Type B pancreatic cell (in vitro differentiated cells): ENCODE measurements around the gene PACS2. TPM values are rescaled to one million over a fixed set of nuclear protein-coding genes. Genes with fewer than 3 reads are reported as not detected.

Experiments
- DNase-seq: peaks from one replicate; pipeline ENCODE4 v3.0.0; 2021; ENCODE audit warnings: mixed read lengths; ENCODE audit not compliant: unreplicated experiment; ENCODE audit errors: extremely low spot score
- H3K27ac Mint-ChIP-seq: 2 replicates; pipeline ENCODE4 v1.8.0; 2021; ENCODE audit warnings: mild to moderate bottlenecking, mixed read lengths
- H3K27me3 Mint-ChIP-seq: 2 replicates; pipeline ENCODE4 v1.8.0; 2021; ENCODE audit warnings: mixed read lengths
- H3K36me3 Mint-ChIP-seq: 2 replicates; pipeline ENCODE4 v1.8.0; 2021; ENCODE audit warnings: mixed read lengths
- H3K4me1 Mint-ChIP-seq: one replicate; pipeline ENCODE4 v1.8.0; 2021; ENCODE audit warnings: mixed read lengths; ENCODE audit not compliant: unreplicated experiment
- H3K4me3 Mint-ChIP-seq: 2 replicates; pipeline ENCODE4 v1.8.0; 2021; ENCODE audit warnings: mild to moderate bottlenecking, mixed read lengths
- H3K9me3 Mint-ChIP-seq: 2 replicates; pipeline ENCODE4 v1.8.0; 2021; ENCODE audit warnings: mixed read lengths
- total RNA-seq: library from RNA; stranded (reverse); gene quantifications from 2 replicates; pipeline ENCODE4 v1.2.1, GENCODE V29; 2021; ENCODE audit warnings: low replicate concordance
- TF ChIP-seq, protein P1 (sequence below): fragments of 200-600 bp; sonication (generic); conservative IDR thresholded peaks from 2 replicates; pipeline ENCODE4 v1.5.0; 2021; ENCODE audit warnings: antibody characterized with exemption, mild to moderate bottlenecking

Gene PACS2
- total RNA-seq, 1 donor from 2014 or later: 101 TPM

DNA sequence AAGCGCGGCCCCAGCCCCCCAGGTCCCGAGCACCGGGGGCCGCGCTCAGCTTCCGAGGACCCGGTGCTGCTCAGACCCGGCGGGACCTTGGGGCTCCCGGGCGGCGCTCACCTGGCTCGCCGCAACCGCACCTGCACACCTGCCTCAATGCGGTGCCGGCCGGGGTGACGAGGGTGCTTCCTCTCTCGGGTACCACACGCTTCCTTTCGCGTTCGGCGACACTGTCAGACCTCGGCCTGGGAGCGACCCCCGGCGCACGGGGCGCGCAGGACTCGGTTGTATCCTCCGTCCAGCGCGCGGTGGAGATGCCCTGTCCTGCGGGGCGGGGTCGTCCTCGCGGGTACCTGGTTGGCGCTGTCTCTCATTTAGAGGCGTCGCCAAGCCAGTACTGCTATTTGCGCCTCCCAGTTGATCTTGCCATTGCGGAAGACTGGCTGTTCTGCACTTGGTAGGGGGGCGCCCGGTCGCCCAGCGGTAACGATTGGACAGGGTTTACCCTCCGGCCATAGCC lies 718 bp downstream of the PACS2 start:
- DNase-seq: peak; percentile 71
- Mint-ChIP-seq H3K9me3 (no peaks in the 10 kb centered on the region), H3K36me3 (no peaks in the 10 kb centered on the region)

DNA sequence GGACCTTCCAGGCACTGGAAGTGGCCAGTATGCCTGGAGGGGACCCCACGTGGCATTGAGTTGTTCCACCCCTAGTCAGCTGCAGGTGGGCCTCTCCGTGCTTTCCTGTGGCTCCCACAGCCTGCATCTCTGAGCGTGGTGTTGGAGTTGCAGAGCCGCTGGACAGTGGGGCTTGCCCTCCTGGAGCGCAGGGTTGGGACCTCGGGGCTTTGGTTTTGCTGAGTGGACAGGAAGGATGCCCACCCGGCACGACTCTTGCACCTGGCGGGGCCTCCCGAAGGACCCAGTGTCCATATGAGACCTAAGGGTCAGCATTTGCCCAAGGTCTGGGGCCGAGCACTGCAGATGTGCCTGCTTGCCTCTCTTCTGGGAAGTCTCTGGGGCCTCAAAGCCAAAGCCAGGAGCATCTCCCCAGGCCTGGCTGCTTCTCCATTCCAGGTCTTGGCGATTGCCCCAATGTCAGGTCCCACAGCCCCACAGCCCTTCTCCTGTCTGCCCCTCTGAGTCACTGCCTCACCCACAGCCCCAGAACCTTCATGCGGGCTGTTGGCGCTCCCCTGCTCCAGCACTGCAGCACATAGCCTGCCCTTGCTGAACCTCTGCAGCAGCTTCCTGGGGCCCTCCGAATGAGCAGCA lies 1.5 kb downstream of the PACS2 start:
- Mint-ChIP-seq H3K27ac (peak overlapping the region; percentile 76), H3K4me3 (peak overlapping the region; percentile 92), H3K27me3 (no peaks in the 10 kb centered on the region), H3K4me1 (peaks cover 13% of the 10 kb centered on the region), H3K9me3 (no peaks in the 10 kb centered on the region), H3K36me3 (no peaks in the 10 kb centered on the region)
- TF ChIP-seq, protein P1, sequence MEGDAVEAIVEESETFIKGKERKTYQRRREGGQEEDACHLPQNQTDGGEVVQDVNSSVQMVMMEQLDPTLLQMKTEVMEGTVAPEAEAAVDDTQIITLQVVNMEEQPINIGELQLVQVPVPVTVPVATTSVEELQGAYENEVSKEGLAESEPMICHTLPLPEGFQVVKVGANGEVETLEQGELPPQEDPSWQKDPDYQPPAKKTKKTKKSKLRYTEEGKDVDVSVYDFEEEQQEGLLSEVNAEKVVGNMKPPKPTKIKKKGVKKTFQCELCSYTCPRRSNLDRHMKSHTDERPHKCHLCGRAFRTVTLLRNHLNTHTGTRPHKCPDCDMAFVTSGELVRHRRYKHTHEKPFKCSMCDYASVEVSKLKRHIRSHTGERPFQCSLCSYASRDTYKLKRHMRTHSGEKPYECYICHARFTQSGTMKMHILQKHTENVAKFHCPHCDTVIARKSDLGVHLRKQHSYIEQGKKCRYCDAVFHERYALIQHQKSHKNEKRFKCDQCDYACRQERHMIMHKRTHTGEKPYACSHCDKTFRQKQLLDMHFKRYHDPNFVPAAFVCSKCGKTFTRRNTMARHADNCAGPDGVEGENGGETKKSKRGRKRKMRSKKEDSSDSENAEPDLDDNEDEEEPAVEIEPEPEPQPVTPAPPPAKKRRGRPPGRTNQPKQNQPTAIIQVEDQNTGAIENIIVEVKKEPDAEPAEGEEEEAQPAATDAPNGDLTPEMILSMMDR: no peak
- no peak for DNase-seq

More for the DNA sequence above, 718 bp downstream of the PACS2 start:
- H3K4me3 Mint-ChIP-seq: peak overlapping the region; percentile 92
- peak overlapping the region; percentile 76 for H3K27ac Mint-ChIP-seq
- H3K27me3 Mint-ChIP-seq: no peaks in the 10 kb centered on the region
- peaks cover 13% of the 10 kb centered on the region for H3K4me1 Mint-ChIP-seq
- TF ChIP-seq, protein P1: no peak

DNA sequence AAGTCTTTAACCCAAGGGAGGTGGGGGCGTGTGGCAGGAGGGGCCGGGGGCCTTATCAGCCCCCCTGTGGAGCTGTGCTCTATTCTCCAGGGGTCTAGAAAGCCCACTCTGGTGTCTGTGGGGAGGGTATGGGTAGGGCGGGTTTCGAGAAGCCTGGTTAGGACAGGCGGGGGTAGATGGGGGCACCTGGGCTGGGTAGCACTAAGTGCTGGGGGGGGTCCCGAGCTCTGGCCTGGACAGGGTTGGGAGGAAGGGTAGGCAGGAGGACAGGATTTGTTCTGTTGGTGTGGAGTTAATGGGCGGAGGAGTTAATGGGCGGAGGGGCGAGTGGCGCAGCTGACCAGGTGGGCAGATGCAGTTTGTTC lies 2.0 kb downstream of the PACS2 start:
- no peaks in the 10 kb centered on the region for H3K9me3 Mint-ChIP-seq
- H3K27me3 Mint-ChIP-seq: no peaks in the 10 kb centered on the region
- TF ChIP-seq, protein P1: no peak
- H3K4me3 Mint-ChIP-seq: peak overlapping the region; percentile 92
- DNase-seq: no peak
- no peak overlapping the region for H3K27ac Mint-ChIP-seq
- peaks cover 13% of the 10 kb centered on the region for H3K4me1 Mint-ChIP-seq
- no peaks in the 10 kb centered on the region for H3K36me3 Mint-ChIP-seq

DNA sequence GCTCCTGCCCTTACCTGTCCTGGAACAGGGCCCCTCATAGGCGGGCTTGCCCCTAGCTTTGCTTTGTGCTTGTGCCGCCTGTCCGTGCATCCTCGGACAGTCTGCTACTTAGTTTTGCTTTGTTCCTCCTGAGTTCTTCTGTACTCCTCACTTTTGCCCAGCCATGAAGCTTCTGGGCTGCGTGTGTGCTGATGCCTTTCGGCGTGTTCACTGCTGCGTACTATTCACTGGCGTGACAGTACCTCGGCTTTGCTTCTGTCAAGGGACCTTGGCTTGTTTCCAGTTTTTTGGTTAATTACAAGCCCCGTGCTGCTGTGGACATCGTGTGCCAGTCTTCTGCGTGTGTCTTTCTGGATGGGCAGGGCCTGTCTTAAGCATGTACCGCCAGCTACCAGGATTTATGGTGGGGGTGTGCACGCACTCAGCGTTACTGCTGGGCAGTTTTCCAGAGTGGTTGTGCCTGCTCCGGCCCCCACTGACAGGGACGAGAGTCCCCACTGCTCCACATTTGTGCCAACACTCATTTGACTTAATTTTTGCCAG lies 2.5 kb downstream of the PACS2 start:
- Mint-ChIP-seq H3K36me3 (no peaks in the 10 kb centered on the region), H3K9me3 (no peaks in the 10 kb centered on the region), H3K27ac (no peak overlapping the region)

DNA sequence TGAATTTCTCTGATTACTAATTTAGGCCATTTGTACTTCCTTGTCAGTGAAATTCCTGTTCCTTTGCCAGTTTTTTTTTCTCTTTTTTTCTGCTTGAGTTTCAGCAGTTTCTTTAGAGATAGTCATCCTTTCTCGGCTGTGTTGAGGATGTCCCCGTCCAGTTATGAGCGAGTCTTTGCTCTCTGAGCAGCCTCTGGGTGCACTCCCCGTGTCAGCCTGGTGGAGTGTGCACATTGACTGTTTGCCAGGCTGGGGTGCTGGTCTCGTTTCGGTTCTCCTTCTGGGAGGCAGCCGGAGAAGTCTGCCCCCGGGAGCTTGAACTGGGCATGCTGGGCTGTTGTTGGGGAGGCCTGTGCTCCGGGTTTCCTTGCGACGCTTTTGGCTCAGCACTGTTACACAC lies 3.0 kb downstream of the PACS2 start:
- peaks cover 14% of the 10 kb centered on the region for H3K4me1 Mint-ChIP-seq
- H3K9me3 Mint-ChIP-seq: no peaks in the 10 kb centered on the region
- DNase-seq: no peak
- TF ChIP-seq, protein P1: no peak
- H3K27me3 Mint-ChIP-seq: no peaks in the 10 kb centered on the region
- peaks cover 2% of the 10 kb centered on the region for H3K36me3 Mint-ChIP-seq
- peak overlapping the region; percentile 92 for H3K4me3 Mint-ChIP-seq
- no peak overlapping the region for H3K27ac Mint-ChIP-seq

More for the DNA sequence above, 2.5 kb downstream of the PACS2 start:
- Mint-ChIP-seq H3K4me1 (peaks cover 13% of the 10 kb centered on the region), H3K27me3 (no peaks in the 10 kb centered on the region), H3K4me3 (peak overlapping the region; percentile 92)
- no peak for DNase-seq
- TF ChIP-seq, protein P1: no peak
